ENCODE data around the gene KCTD15.
A peak's percentile ranks its signal among the peaks of the same experiment; 100 is the strongest.

The KCTD15 gene

GRCh38 chr19:33771384-33772101, 25.1 kb upstream of the KCTD15 start:
- peak; percentile 71 for DNase-seq (ENCODE audit: low read depth)

- DNase-seq (ENCODE audit: low read depth) = no peak
Measured at GRCh38 chr19:33772102-33772857, 24.4 kb upstream of the KCTD15 start.

- no peak for DNase-seq (ENCODE audit: low read depth)
Measured at GRCh38 chr19:33772858-33773180, 23.9 kb upstream of the KCTD15 start.

GRCh38 chr19:33773704-33774624, 22.7 kb upstream of the KCTD15 start:
- DNase-seq (ENCODE audit: low read depth) = no peak

DNA sequence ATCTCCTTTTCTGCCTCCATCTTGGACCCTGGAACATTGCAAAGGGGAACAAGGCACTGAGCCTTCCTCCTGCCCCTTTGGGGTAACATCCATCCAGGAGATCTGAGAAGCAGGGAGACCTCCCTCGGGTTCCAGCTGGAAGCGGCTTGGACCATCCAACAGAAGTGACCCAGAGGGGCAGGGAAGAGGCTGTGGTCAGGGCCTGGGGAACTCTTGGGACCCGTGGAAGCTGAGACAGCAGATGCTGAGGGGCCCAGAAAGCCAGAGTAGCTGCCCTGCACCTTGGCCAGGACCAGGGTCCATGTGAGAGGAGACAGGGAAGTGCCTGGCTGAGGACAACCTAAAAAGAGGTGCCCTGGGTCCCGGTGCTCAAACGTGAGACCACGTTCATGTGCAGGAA, 21.9 kb upstream of the KCTD15 start:
- DNase-seq (ENCODE audit: low read depth) = no peak

DNA sequence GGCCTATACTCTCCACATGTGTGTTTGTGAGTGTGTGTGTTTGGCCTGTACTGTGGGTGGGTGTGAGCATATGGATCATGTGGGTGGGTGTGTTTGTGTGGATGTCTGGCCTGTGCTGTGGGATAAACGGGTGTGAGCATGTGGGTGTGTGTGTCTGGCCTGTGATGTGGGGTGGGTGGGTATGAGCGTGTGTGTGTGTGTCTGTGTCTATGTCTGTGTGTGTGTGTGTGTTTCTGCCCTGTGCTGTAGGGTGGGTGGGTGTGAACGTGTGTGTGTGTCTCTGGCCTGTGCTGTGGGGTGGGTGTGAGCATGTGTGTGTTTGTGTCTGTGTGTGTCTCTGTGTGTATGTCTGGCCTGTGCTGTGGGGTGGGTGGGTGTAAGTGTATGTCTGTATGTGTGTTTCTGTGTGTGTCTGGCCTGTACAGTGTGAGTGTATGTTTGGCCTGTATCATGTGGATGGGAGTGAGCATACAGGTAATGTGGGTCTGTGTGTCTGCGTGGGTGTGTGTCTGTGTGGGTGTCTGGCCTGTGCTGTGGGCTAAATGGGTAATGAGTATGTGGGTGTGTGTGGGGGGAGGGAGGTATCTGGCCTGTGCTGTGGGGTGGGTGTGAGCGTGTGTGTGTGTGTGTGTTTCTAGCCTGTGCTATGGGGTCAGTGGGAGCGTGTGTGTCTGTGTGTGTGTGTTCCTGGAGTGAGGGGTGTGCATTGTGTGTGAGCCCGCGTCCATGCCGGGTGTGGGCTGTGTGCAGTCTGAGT, 20.8 kb upstream of the KCTD15 start:
- no peak for DNase-seq (ENCODE audit: low read depth)

DNA sequence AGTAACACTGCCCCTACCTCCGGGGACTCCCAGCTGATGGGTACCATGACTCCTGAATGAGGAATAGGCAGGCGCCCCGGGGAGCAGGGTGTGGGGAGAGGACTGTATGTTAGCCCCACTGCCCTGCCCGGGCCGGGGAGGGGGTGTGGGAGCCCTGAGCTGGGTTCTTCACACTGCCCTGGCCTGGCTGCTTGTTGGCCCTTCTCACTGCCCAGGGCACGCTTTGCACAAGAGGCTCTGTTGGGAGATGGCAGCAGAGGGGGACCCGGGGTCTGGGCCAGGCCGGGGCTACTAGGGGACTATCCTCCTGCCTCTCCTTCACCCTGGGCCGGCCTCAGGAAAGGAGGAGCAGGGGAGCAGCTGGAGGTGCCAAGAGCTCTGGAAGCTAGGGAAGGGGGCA, 19.3 kb upstream of the KCTD15 start:
- DNase-seq (ENCODE audit: low read depth) = no peak

- no peak for DNase-seq (ENCODE audit: low read depth)
Measured at GRCh38 chr19:33777753-33778088, 18.9 kb upstream of the KCTD15 start.

GRCh38 chr19:33778089-33778791, 18.4 kb upstream of the KCTD15 start:
- peak; percentile 76 for DNase-seq (ENCODE audit: low read depth)

DNA sequence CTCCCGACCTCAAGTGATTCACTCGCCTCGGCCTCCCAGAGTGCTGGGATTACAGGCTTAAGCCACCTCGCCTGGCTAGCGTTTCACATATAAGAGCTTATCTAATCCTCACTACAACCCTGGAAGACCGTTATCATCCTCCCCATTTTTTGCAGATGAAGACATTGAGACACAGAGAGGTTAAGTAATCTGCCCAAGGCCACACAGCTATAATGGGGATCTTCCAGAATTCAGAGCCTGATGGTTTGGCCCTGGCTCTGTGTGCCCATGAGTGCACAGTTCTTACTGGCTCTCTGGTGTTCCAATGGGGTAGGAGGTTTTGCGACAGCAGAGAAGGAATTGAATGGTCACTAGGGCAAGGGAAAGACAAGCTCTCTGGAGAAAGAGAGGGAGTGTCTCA, 16.8 kb upstream of the KCTD15 start:
- no peak for DNase-seq (ENCODE audit: low read depth)

- DNase-seq (ENCODE audit: low read depth) = no peak
Measured at GRCh38 chr19:33780251-33780650, 16.4 kb upstream of the KCTD15 start.

- DNase-seq (ENCODE audit: low read depth) = no peak
Measured at GRCh38 chr19:33780746-33781145, 15.9 kb upstream of the KCTD15 start.

DNA sequence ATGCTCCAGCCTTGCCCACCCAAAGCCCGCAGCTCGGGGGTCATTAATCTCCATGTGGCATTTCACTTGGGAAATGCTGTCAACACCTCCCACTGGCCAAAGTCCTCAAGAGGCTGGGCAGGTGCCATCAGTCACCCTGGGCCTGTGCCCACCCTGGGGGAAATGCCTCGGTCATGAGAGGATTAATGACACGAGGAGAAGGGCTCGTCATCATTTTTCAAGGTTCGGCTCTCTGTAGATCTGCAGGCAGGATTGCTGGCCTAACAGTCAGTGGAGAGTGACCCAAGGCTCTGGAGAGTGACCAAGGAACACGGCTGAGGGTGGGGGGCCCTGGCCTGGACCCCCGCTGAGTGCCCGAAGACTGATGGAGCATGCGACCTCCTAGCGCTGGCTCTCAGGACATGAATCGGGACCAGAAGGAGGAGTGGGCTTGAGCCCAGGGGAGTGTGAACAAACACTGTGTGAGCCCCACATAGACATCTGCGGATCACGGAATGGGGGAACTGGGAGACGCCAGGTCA, 15.2 kb upstream of the KCTD15 start:
- DNase-seq (ENCODE audit: low read depth) = no peak

- DNase-seq (ENCODE audit: low read depth) = peak; percentile 56
Measured at GRCh38 chr19:33781996-33782395, 14.7 kb upstream of the KCTD15 start.

GRCh38 chr19:33784432-33784831, 12.2 kb upstream of the KCTD15 start:
- peak; percentile 72 for DNase-seq (ENCODE audit: low read depth)

- DNase-seq (ENCODE audit: low read depth) = peak; percentile 78
Measured at GRCh38 chr19:33785795-33786194, 10.9 kb upstream of the KCTD15 start.

GRCh38 chr19:33788676-33789075, 8.0 kb upstream of the KCTD15 start:
- DNase-seq (ENCODE audit: low read depth) = no peak

DNA sequence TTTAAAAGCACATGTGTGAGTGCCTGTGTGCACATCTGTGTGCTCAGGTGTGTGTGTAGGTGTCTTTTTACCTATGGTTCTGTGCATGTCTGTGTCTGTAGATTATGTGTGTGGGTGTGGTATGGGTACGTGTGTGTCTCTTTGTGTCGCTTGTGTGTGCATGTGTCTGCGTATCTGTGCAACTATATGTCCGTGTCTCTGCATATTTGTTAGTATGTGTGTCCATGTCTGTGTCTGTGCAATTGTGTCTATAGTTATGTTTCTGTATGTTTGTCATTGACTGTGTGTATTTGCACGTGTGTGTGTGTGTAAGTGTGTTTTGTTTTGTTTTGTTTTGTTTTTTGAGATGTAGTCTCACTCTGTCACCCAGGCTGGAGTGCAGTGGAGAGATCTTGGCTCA, 7.3 kb upstream of the KCTD15 start:
- DNase-seq (ENCODE audit: low read depth) = no peak

DNA sequence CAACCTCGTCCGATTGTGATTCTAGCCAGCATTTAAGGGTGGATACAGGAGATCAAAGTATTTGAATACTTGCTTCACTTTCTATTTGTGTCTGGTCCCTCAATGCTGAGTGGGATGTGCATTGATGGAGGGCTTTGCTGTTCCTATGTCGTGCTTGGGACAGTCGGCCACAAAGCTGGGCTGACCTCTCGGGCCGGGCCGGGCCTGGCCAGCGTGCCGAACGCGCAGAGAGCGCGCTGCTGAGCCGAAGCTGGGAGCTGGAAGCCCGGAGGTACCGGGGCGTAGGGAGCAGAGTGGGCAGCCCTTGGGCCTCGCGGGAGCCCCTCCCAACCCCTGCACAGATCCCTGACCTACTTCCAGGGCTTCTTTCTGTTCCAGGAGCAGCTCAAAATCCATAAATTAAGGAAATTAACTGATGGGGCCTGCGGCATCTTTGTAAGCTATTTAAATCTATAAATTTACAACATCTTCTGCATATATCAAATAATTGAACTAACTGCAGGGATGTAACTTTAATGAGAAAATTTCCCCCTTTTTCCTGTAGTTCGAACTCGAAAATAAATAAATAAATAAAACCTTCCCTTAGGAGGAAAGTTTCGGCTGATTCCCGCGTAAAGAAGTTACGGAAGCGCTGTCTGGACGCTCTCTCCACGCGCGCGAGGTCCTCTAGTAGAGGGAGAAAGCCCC, 1.8 kb upstream of the KCTD15 start:
- no peak for DNase-seq (ENCODE audit: low read depth)

GRCh38 chr19:33795370-33796163, 1.1 kb upstream of the KCTD15 start:
- DNase-seq (ENCODE audit: low read depth) = peak; percentile 72
